Activated CD4-positive, alpha-beta T cell treated with anti-CD3 and anti-CD28 coated beads for 48 hours (primary cell): ENCODE data around the gene IGDCC3.

Experiments used
- DNase-seq: peaks from one replicate; pipeline ENCODE4 v3.0.0-alpha.2; 2020

IGDCC3 gene

GRCh38 chr15:65285291-65286068, 92.3 kb downstream of the IGDCC3 start:
- DNase-seq: no peak

GRCh38 chr15:65278480-65278879, 99.3 kb downstream of the IGDCC3 start:
- DNase-seq: no peak
